T47D (cell line): ENCODE measurements around the gene STING1.
"Not testable (repeated sequence)": the region's sequence is repeated elsewhere in the genome, so short reads cannot be mapped to it uniquely, and the experiment has no call there.

Experiments used
- DNase-seq, 2 experiments: peaks; one replicate each; pipeline versions ENCODE4 v3.0.0 to v3.0.0-alpha.2; 2011 to 2012; ENCODE audit warnings: low read depth in 1 of 2, low spot score in 1 of 2
- JUND ChIP-seq: IDR thresholded peaks from 2 replicates; pipeline ENCODE4 v1.6.1; 2012; ENCODE audit warnings: low read depth
- in situ Hi-C: cut with HindIII; loops from 2 replicates; pipeline ENCODE4 v1.10.0; 2016; ENCODE audit warnings: low sequenced_read_pairs, low pct_unique_long_range_greater_than_20kb

STING1 gene

GRCh38 chr5:139517683-139518564 lies 35.4 kb upstream of the STING1 start:
- in situ Hi-C loops = no loop called here
- no peak for TF ChIP-seq JUND
- peak; percentile 83 to 91 for DNase-seq

GRCh38 chr5:139514486-139514856 lies 31.9 kb upstream of the STING1 start:
- in situ Hi-C loops = no loop called here
- TF ChIP-seq JUND = no peak
- DNase-seq = no peak

- in situ Hi-C loops = no loop called here
- TF ChIP-seq JUND = no peak
- no peak for DNase-seq
These were observed 31.4 kb upstream of the STING1 start for GRCh38 chr5:139513852-139514485.

GRCh38 chr5:139513434-139513833 lies 30.9 kb upstream of the STING1 start:
- peak; percentile 76 to 92 for DNase-seq
- in situ Hi-C loops = not testable (repeated sequence)

- in situ Hi-C loops = no loop called here
- peak in 1 of 2 experiments; percentile 37 for DNase-seq
- no peak for TF ChIP-seq JUND
These were observed 30.3 kb upstream of the STING1 start for GRCh38 chr5:139512786-139513390.

- in situ Hi-C loops = not testable (repeated sequence)
These were observed 22.2 kb upstream of the STING1 start for GRCh38 chr5:139504722-139505121.

GRCh38 chr5:139503879-139504278 lies 21.3 kb upstream of the STING1 start:
- DNase-seq, in situ Hi-C loops: not testable (repeated sequence)

More at GRCh38 chr5:139504722-139505121, 22.2 kb upstream of the STING1 start:
- DNase-seq = not testable (repeated sequence)

- DNase-seq, in situ Hi-C loops: not testable (repeated sequence)
These were observed 20.7 kb upstream of the STING1 start for GRCh38 chr5:139503036-139503817.

GRCh38 chr5:139501381-139501780 lies 18.8 kb upstream of the STING1 start:
- in situ Hi-C loops = no loop called here
- no peak for DNase-seq
- no peak for TF ChIP-seq JUND

- DNase-seq = no peak
- TF ChIP-seq JUND = no peak
- in situ Hi-C loops = no loop called here
These were observed 13.3 kb upstream of the STING1 start for GRCh38 chr5:139495638-139496435.

GRCh38 chr5:139494832-139495231 lies 12.3 kb upstream of the STING1 start:
- peak in 1 of 2 experiments; percentile 49 for DNase-seq
- no peak for TF ChIP-seq JUND
- in situ Hi-C loops = no loop called here

- in situ Hi-C loops = no loop called here
- no peak for DNase-seq
- TF ChIP-seq JUND = no peak
These were observed 11.7 kb upstream of the STING1 start for GRCh38 chr5:139494256-139494655.
